NCI-H187 treated with DMSO at 0.1 percent for 48 hours (cell line): Measurements from ENCODE around the gene SETD1B.
"Not testable (repeated sequence)": the region's sequence is repeated elsewhere in the genome, so short reads cannot be mapped to it uniquely, and the experiment has no call there.

ENCODE experiments used
- DNase-seq: peaks from one replicate; lab custom pipeline; 2025; lab: John Stamatoyannopoulos, UW

Gene SETD1B

DNA sequence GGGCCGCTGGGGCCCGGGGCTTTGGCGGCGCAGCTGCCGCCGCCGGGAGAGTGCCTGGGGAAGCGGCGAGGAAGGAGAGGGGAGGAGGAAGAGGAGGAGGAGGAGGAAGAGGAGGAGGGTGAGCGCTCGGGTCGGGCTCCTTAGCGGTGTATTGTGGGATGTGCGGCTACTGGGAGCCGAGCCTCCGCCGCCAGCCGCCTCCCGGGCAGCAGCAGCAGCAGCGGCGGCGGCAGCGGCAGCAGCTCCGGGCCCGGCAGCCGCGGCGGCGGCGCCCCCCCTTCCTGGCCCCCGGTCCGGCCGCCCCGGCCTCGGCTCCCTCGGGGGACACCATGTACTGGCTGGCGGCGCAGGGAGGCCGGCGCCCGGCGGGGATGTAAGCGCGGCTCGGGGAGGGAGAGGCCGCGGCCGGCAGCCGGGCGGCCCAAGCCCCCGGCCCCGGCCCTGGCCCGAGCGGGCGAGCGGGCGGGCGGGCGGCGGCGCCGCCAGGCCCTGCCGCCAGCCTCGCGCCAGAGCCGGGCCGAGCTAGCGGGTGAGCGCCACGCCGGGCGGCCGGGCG lies at the start of gene SETD1B:
SETD1B (plus strand) TSS at position 149 of the 556 bp plus-strand sequence. CDS start 729 bp downstream, outside the sequence.
- no peak for DNase-seq

DNA sequence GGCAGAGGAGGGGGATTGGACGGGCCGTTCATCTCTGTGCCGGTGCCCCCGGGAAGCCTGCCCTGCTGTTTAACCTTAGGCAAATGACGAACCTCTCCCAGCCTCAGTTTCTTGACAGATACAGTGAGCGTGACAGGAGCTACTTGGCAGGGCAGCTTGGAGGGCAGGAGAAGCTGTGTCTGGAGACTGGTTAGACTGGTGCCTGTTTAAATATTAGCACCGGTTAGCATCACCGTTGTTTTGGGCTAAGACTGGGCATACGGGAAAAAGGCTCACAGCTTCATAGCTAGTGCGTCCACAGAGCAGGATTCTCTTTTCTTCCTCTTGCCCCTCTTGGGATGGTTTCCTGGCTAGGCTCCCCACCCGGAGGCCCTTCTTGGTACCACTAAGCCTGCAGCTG lies 49.0 kb upstream of the SETD1B start:
- no peak for DNase-seq

DNA sequence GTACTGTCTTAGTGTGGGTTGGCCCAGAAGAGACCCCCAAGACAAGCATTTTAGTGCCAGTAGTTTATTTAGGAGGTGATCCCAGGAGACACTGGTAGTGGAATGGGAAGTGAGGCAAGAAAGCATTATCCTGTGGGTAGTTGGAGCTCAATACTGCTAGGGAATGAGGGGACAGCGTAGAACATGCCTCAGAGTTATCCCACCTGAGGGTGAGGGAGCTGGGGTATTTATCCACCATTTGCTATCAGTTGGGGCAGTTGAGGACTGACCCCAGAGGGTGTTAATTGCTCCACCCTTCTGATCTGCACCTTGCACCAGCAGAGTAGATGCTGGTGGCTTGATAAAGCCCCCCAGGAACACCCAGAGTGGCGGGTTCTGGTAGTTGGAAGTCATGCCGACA lies 48.2 kb upstream of the SETD1B start:
- DNase-seq = no peak

- DNase-seq = not testable (repeated sequence)
Measured at GRCh38 chr12:121758536-121758935, 45.3 kb upstream of the SETD1B start.

- no peak for DNase-seq
Measured at GRCh38 chr12:121762269-121762668, 41.5 kb upstream of the SETD1B start.

DNA sequence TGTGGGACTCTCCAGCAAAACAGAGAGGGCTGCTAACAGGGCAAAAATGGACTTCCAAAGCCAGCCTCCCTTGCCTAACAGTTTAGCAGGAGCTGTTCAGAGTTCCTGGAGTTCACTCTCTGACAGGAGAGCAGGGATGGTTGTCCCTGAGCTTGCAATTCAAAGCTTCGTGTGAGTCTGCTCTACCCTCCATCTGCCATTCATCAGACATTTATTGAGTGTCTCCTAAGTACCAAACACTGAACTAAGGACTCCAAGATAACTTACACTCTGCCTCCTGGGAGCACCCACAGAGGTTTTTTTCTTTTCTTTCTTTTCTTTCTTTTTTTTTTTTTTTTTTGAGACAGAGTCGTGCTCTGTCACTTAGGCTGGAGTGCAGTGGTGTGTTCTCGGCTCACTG lies 39.0 kb upstream of the SETD1B start:
- DNase-seq = no peak

- no peak for DNase-seq
Measured at GRCh38 chr12:121765573-121765972, 38.2 kb upstream of the SETD1B start.

- DNase-seq = no peak
Measured at GRCh38 chr12:121766290-121767039, 37.3 kb upstream of the SETD1B start.

DNA sequence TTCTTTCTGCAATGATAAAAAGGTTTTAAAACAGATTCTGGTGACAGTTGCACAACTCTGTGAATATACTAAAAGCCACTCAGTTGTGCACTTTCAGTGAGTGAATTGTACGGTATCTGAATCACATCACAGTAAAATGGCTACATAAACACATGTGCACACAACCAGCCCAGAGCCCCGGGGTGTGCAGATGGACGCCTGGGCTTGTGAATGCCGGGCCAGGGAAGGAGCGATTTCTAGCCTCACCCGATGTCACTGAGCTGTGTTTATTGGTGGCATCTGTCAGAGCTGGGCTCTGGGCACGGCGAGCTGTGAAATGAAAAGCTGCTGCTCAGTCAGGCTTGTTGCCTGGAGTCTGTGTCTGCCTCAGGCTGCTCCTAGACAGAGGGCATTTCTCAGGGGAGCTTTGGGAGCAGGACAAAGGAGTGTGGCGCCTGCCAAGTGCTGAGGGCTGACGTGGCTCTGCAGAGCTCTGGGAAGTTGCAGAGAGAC lies 36.2 kb upstream of the SETD1B start:
- DNase-seq = no peak

DNA sequence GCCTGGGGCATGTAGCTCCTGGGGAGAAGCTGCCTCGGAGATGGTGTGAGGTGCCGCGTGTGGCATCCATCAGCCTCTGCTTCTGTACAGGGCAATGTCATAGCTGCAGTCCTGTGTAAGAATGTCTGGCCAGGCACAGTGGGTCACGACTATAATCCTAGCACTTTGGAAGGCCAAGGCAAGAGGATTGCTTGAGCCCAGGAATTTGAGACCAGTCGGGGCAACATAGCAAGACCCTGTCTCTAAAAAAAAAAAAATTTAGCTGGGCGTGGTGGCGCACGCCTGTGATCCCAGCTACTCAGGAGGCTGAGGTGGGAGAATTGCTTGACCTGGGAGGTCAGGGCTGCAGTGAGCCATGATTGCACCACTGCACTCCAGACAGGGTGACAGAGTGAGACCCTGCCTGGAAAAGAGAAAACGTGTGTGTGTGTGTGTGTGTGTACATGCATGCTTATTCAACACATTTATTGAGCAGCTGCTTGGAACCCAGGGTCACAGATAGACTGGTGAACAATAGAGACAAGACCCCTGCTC lies 34.4 kb upstream of the SETD1B start:
- no peak for DNase-seq

- no peak for DNase-seq
Measured at GRCh38 chr12:121769831-121770301, 33.9 kb upstream of the SETD1B start.

- no peak for DNase-seq
Measured at GRCh38 chr12:121770388-121770787, 33.4 kb upstream of the SETD1B start.

DNA sequence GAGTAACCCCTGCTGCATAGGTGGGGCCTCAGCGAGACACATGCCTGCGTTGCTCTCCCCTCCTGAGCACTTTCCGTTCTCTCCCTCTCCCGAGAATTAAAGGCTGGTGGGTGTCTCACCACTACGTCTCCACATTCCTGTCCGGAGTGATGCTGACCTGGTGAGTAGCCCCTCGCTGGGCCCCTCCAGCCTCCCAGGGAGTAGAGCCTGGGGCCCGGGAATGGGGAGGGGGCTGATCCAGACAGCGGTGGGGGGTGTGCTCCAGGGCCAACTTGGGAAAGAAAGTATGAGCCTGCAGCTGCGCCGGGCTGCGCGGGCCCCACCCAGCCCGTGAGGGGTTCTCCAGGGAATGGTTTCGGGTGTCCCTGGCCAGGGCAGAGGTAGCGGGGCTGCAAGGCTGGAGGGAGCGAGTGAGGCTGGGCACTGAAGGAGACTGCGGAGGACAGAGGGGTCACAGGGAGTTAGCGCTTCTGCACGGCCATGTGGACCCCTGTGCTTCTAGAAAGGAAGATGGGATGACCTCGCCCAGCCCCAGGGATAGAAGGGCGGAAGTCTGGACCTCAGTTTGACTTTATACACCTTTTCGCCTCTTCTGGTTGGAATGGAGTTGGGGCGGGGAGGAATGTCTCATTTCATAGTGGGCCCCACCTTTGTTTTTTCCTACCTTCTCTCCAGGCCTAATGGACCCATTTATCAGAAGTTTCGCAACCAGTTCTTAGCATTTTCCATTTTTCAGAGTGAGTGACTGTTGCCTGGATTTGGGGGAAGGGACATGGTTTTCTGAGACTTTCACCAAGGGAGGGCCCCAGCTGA lies 32.8 kb upstream of the SETD1B start:
- DNase-seq = no peak

GRCh38 chr12:121773011-121773777 lies 30.6 kb upstream of the SETD1B start:
- no peak for DNase-seq

DNA sequence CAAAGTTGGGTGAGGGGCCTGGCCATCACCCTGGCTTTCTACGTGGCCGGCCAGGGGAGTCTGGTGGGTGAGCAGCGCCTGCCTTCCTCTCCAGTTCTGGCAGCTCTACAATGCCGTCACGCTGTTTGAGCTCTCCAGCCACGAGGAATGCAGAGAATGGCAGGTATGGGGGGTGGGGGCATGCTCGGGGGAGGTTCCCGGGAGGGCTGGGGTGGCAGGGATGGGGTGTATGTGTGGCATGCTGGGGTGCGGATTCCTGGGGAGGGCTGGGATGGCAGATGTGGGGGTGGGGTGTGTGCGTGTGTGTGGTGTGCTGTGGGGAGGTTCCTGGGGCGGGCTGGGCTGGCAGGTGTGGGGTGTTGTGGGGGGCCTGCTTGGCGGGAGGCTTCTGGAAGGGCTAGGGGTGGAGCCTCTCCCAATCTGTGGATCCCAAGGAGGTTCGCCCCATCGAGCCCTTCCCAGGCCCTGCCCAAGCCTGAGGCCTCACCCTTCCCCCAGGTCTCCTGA lies 28.8 kb upstream of the SETD1B start:
- DNase-seq = no peak

GRCh38 chr12:121775501-121775900 lies 28.3 kb upstream of the SETD1B start:
- no peak for DNase-seq

DNA sequence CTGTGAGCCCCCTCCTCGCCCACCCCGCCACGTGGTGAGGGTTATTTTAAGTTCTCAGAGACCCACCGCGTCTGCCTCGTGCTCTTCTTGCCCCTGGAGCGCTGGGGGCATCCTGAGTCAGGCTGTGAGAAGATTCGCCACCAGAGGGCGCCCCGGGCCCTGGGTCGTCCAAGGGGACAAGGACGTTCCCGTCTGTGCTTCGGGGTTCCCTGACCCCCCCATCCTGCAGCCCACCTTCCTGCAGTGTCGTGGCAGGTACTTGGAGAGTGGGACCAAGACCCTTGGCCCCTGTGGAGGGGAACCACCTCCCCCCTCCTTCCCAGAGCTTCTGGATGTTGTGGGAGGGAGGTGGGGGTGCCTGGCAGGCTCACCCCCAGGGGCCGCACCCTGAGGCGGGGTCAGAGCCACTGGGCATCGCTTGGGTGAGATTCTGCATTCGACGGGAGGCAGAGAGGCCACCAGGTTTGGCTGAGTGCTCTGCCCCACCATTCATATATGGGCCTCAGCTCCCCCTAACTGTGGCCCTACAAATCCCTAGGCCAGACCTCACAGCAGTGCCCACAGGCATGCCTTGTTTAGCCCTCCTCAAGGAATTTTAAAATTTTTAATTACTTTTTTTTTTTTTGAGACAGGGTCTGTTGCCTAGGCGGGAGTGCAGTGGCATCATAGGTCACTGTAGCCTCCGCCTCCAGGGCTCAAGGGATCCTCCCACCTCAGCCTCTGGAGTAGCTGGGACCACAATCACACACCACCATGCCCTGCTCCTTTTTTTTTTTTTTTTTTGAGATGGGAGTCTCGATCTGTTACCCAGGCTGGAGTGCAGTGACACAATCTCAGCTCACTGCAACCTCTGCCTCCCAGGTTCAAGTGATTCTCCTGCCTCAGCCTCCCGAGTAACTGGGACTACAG lies 27.4 kb upstream of the SETD1B start:
- no peak for DNase-seq

DNA sequence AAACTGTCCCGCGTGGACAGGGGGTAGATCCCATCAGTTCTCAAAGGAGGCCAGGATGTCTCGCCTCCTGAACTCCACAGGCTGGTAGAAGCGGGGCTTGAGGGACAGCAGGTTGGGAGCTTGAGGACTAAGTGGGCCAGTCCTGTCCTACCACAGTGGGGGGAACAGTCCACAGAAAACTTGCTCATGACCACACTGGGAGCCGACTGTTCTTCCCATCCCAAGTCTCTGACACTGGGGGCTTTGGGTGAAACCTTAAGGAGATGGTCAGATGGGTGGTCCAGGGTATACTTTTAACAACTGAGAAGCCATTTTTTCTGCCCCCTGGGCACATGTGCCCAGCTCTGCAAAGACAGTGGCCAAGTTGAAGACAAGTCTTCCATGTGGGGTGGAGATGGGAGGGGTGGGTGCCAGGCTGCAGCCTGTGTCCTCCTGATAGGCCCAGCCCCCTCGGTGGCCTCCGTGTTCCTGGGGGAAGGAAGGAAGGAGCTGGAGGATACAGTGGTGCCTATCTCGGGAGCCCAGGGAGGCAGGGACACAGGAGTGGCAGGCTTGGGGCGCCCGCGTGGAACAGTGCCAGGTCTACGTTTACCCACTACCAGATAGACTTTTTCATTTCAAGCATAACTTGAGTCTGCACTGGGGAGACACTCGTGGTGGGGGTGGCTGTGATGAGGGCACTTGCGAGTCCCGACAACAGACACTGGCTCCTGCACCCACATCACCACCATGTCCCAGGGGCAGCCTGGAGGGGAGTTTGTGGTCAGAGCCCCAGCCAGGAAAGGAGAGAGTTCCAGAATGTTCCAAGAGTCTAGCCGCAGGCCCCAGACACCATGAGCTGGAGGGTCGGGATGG lies 25.0 kb upstream of the SETD1B start:
- no peak for DNase-seq

DNA sequence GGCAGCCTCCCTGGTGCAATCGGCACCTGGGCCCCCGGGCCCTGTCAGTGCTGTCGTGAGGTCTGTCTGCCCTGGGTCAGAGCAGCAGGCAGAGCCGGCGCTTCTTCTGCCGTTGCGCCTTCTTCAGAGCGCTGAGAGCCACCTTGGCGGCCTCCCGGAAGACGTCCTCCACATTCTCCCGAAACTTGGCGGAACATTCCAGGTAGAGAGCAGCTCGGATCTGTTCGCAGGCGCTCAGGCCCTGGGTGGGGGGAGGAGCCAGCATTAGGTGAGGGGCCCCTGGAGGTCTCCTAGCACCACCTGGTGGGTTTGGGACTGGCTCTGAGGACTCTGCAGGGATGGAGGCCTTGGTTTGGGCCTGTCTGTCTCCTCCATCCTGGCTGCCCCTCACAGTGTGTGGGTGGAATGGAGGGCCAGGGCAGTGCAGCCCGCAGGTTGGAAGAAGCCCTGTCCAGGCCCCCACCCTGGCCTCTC lies 24.4 kb upstream of the SETD1B start:
- no peak for DNase-seq
